ENCODE results near the gene BTF3L4.

Gene BTF3L4

GRCh38 chr1:52034050-52034384 is 22.1 kb upstream of the BTF3L4 start:
- Histone ChIP-seq H4K20me1 (ENCODE audit: insufficient read depth, low read length) (no peaks in the 10 kb centered on the region), H3K4me2 (ENCODE audit: low read length) (peak overlapping the region; percentile 92), H2AFZ (ENCODE audit: low read length) (peak overlapping the region; percentile 78), H3K4me3 (ENCODE audit: low read depth, low read length, poor library complexity, severe bottlenecking) (peak overlapping the region; percentile 88), H3K9me2 (ENCODE audit: low read depth, low read length) (no peaks in the 10 kb centered on the region), H3K79me2 (ENCODE audit: insufficient read depth, low read length) (peaks cover 15% of the 10 kb centered on the region), H3K36me3 (ENCODE audit: insufficient read depth, low read length) (peaks cover 33% of the 10 kb centered on the region; the same call in 1 of the 2 replicates), H3K27me3 (ENCODE audit: insufficient read depth, low read length) (no peaks in the 10 kb centered on the region), H3K27ac (ENCODE audit: low read depth, low read length, poor library complexity, severe bottlenecking) (no peak overlapping the region), H3K9me3 (ENCODE audit: low read length) (no peaks in the 10 kb centered on the region), H3K9ac (ENCODE audit: low read length) (peak overlapping the region; percentile 85; the same call in 1 of the 2 replicates), H3F3A (ENCODE audit: insufficient read depth, low read length) (no peaks in the 10 kb centered on the region), H3K4me1 (ENCODE audit: insufficient read depth, low read length, severe bottlenecking) (peaks cover 34% of the 10 kb centered on the region)
- TF ChIP-seq CTCF (IDR thresholded peaks at IDR 0.05; ENCODE audit: low read length) (no peak), EZH2 (IDR thresholded peaks at IDR 0.05; ENCODE audit: borderline replicate concordance, low read length) (no peak)

GRCh38 chr1:52037402-52037814 is 18.7 kb upstream of the BTF3L4 start:
- Histone ChIP-seq H4K20me1 (ENCODE audit: insufficient read depth, low read length) (no peaks in the 10 kb centered on the region), H3K9ac (ENCODE audit: low read length) (no peak overlapping the region), H3K9me2 (ENCODE audit: low read depth, low read length) (no peaks in the 10 kb centered on the region), H3K27ac (ENCODE audit: low read depth, low read length, poor library complexity, severe bottlenecking) (no peak overlapping the region), H3K27me3 (ENCODE audit: insufficient read depth, low read length) (no peaks in the 10 kb centered on the region), H3K4me1 (ENCODE audit: insufficient read depth, low read length, severe bottlenecking) (peaks cover 8% of the 10 kb centered on the region), H3F3A (ENCODE audit: insufficient read depth, low read length) (no peaks in the 10 kb centered on the region), H2AFZ (ENCODE audit: low read length) (no peak overlapping the region), H3K4me3 (ENCODE audit: low read depth, low read length, poor library complexity, severe bottlenecking) (no peak overlapping the region), H3K4me2 (ENCODE audit: low read length) (no peak overlapping the region), H3K36me3 (ENCODE audit: insufficient read depth, low read length) (peaks cover 37% of the 10 kb centered on the region), H3K79me2 (ENCODE audit: insufficient read depth, low read length) (peaks cover 5% of the 10 kb centered on the region), H3K9me3 (ENCODE audit: low read length) (no peaks in the 10 kb centered on the region)
- TF ChIP-seq EZH2 (IDR thresholded peaks at IDR 0.05; ENCODE audit: borderline replicate concordance, low read length): no peak

- no peaks in the 10 kb centered on the region for H4K20me1 ChIP-seq (ENCODE audit: insufficient read depth, low read length)
- H3K9ac ChIP-seq (ENCODE audit: low read length): no peak overlapping the region
- no peak overlapping the region for H3K4me2 ChIP-seq (ENCODE audit: low read length)
- no peaks in the 10 kb centered on the region for H3K27me3 ChIP-seq (ENCODE audit: insufficient read depth, low read length)
- peaks cover 6% of the 10 kb centered on the region for H3K4me1 ChIP-seq (ENCODE audit: insufficient read depth, low read length, severe bottlenecking)
- peaks cover 37% of the 10 kb centered on the region for H3K36me3 ChIP-seq (ENCODE audit: insufficient read depth, low read length)
- H3K4me3 ChIP-seq (ENCODE audit: low read depth, low read length, poor library complexity, severe bottlenecking): no peak overlapping the region
- no peaks in the 10 kb centered on the region for H3K9me3 ChIP-seq (ENCODE audit: low read length)
- H3K27ac ChIP-seq (ENCODE audit: low read depth, low read length, poor library complexity, severe bottlenecking): no peak overlapping the region
- no peak for TF ChIP-seq CTCF (IDR thresholded peaks at IDR 0.05; ENCODE audit: low read length)
- TF ChIP-seq EZH2 (IDR thresholded peaks at IDR 0.05; ENCODE audit: borderline replicate concordance, low read length): no peak
- H3K9me2 ChIP-seq (ENCODE audit: low read depth, low read length): no peaks in the 10 kb centered on the region
- H3F3A ChIP-seq (ENCODE audit: insufficient read depth, low read length): no peaks in the 10 kb centered on the region
- peaks cover under 1% of the 10 kb centered on the region for H3K79me2 ChIP-seq (ENCODE audit: insufficient read depth, low read length)
- no peak overlapping the region for H2AFZ ChIP-seq (ENCODE audit: low read length)
Measured at GRCh38 chr1:52037909-52038308, 18.2 kb upstream of the BTF3L4 start.

GRCh38 chr1:52041551-52042185 is 14.4 kb upstream of the BTF3L4 start:
- H3K9me3 ChIP-seq (ENCODE audit: low read length): no peaks in the 10 kb centered on the region
- no peak overlapping the region for H3K9ac ChIP-seq (ENCODE audit: low read length)
- no peak overlapping the region for H3K4me2 ChIP-seq (ENCODE audit: low read length)
- no peaks in the 10 kb centered on the region for H4K20me1 ChIP-seq (ENCODE audit: insufficient read depth, low read length)
- no peak for TF ChIP-seq EZH2 (IDR thresholded peaks at IDR 0.05; ENCODE audit: borderline replicate concordance, low read length)
- no peak for TF ChIP-seq CTCF (IDR thresholded peaks at IDR 0.05; ENCODE audit: low read length)
- H3K79me2 ChIP-seq (ENCODE audit: insufficient read depth, low read length): peaks cover 13% of the 10 kb centered on the region; the same call in 1 of the 2 replicates
- H3K27me3 ChIP-seq (ENCODE audit: insufficient read depth, low read length): no peaks in the 10 kb centered on the region
- peaks cover 35% of the 10 kb centered on the region for H3K36me3 ChIP-seq (ENCODE audit: insufficient read depth, low read length)
- H3K27ac ChIP-seq (ENCODE audit: low read depth, low read length, poor library complexity, severe bottlenecking): no peak overlapping the region
- no peak overlapping the region for H3K4me3 ChIP-seq (ENCODE audit: low read depth, low read length, poor library complexity, severe bottlenecking)
- no peak overlapping the region for H2AFZ ChIP-seq (ENCODE audit: low read length)
- no peaks in the 10 kb centered on the region for H3F3A ChIP-seq (ENCODE audit: insufficient read depth, low read length)
- no peaks in the 10 kb centered on the region for H3K9me2 ChIP-seq (ENCODE audit: low read depth, low read length)
- H3K4me1 ChIP-seq (ENCODE audit: insufficient read depth, low read length, severe bottlenecking): no peaks in the 10 kb centered on the region
